ENCODE measurements around the gene OR5T3.

DNA sequence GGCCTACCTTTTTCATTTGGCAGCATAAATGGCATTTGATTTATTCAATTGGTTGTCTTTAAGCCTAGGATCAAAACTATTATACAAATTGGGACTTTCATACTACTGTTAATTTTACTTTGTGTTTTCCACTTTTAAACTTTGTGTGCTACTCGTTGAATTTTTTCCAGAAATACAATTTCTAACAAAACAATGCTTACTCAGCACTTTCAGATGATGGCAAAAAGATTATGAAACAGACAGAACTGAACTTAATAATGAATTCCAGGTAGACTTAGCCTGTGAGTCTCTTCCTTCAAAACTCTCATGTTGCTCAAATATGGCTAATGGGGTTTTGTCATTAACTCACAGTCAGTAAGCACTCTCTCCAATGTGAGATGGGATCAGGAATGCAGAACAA is 44.3 kb upstream of the OR5T3 start:
- TF ChIP-seq EZH2 (IDR thresholded peaks at IDR 0.05; ENCODE audit: insufficient read depth, poor library complexity, severe bottlenecking) (no peak), EZH2phosphoT487 (IDR thresholded peaks at IDR 0.05; ENCODE audit: insufficient read depth, low read depth) (no peak)

Measured in GM23248 (cell line).